ENCODE measurements around the gene REL.

DNA sequence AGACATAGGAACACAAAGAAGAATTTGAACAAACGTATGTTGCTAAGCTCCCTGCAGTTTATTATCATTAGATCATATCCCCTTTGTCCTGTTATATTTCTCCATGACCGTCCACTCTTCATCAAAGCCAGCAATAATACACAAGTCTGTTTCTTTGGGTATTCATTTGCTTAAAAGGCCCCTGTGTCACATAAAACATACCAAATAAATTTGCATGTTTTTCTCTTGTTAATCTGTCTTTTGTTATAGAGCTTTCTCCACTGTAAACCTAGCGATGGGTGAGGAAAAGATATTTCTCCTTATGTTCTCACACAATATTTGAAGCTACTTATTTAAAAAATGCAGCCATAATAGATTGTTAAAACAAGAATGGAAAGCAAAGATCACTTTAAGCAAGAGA, 42.9 kb upstream of the REL start:
- no peak for TF ChIP-seq POLR2A (IDR thresholded peaks at IDR 0.05; ENCODE audit: low read depth, low read length)
- TF ChIP-seq, protein P1, sequence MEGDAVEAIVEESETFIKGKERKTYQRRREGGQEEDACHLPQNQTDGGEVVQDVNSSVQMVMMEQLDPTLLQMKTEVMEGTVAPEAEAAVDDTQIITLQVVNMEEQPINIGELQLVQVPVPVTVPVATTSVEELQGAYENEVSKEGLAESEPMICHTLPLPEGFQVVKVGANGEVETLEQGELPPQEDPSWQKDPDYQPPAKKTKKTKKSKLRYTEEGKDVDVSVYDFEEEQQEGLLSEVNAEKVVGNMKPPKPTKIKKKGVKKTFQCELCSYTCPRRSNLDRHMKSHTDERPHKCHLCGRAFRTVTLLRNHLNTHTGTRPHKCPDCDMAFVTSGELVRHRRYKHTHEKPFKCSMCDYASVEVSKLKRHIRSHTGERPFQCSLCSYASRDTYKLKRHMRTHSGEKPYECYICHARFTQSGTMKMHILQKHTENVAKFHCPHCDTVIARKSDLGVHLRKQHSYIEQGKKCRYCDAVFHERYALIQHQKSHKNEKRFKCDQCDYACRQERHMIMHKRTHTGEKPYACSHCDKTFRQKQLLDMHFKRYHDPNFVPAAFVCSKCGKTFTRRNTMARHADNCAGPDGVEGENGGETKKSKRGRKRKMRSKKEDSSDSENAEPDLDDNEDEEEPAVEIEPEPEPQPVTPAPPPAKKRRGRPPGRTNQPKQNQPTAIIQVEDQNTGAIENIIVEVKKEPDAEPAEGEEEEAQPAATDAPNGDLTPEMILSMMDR (conservative IDR thresholded peaks at IDR 0.05; ENCODE audit: low read depth, low read length), result no peak
- no peak for TF ChIP-seq RCOR1 (IDR thresholded peaks at IDR 0.05; ENCODE audit: insufficient replicate concordance, low read length)
- TF ChIP-seq, protein P2, sequence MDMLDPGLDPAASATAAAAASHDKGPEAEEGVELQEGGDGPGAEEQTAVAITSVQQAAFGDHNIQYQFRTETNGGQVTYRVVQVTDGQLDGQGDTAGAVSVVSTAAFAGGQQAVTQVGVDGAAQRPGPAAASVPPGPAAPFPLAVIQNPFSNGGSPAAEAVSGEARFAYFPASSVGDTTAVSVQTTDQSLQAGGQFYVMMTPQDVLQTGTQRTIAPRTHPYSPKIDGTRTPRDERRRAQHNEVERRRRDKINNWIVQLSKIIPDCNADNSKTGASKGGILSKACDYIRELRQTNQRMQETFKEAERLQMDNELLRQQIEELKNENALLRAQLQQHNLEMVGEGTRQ (IDR thresholded peaks at IDR 0.05; ENCODE audit: low read depth, low read length), result no peak
- no peak for TF ChIP-seq MAZ (IDR thresholded peaks at IDR 0.05; ENCODE audit: borderline replicate concordance, low read depth, low read length)
- no peak for TF ChIP-seq FOS (IDR thresholded peaks at IDR 0.05; ENCODE audit: low read depth, low read length)
- TF ChIP-seq MXI1 (IDR thresholded peaks at IDR 0.05; ENCODE audit: borderline replicate concordance, low read depth, low read length), result no peak
- no peak for TF ChIP-seq BHLHE40 (IDR thresholded peaks at IDR 0.05; ENCODE audit: low read depth, low read length)
- no peak for TF ChIP-seq RAD21 (IDR thresholded peaks at IDR 0.05; ENCODE audit: low read length)
- no peak for TF ChIP-seq CEBPB (IDR thresholded peaks at IDR 0.05; ENCODE audit: low read depth, low read length)
- no peak for TF ChIP-seq NFE2L2 (IDR thresholded peaks at IDR 0.05; ENCODE audit: low read depth, low read length)
- no peak for TF ChIP-seq ELK1 (IDR thresholded peaks at IDR 0.05; ENCODE audit: borderline replicate concordance, low read depth, low read length)
- TF ChIP-seq SMC3 (IDR thresholded peaks at IDR 0.05; ENCODE audit: low read depth, low read length), result no peak
- no peak for TF ChIP-seq CHD1 (IDR thresholded peaks at IDR 0.05; ENCODE audit: low read depth, low read length)

Data from IMR-90 (cell line).